HG02981 (cell line): ENCODE measurements around the gene NBPF12.
"Not testable (repeated sequence)": the region's sequence is repeated elsewhere in the genome, so short reads cannot be mapped to it uniquely, and the experiment has no call there.

Experiments used
- ATAC-seq: cut with Tn5 transposase; IDR thresholded peaks from one replicate; pipeline ENCODE4 v1.9.1; 2021; ENCODE audit warnings: mild to moderate bottlenecking, moderate library complexity; ENCODE audit not compliant: unreplicated experiment

NBPF12 gene, protein sequence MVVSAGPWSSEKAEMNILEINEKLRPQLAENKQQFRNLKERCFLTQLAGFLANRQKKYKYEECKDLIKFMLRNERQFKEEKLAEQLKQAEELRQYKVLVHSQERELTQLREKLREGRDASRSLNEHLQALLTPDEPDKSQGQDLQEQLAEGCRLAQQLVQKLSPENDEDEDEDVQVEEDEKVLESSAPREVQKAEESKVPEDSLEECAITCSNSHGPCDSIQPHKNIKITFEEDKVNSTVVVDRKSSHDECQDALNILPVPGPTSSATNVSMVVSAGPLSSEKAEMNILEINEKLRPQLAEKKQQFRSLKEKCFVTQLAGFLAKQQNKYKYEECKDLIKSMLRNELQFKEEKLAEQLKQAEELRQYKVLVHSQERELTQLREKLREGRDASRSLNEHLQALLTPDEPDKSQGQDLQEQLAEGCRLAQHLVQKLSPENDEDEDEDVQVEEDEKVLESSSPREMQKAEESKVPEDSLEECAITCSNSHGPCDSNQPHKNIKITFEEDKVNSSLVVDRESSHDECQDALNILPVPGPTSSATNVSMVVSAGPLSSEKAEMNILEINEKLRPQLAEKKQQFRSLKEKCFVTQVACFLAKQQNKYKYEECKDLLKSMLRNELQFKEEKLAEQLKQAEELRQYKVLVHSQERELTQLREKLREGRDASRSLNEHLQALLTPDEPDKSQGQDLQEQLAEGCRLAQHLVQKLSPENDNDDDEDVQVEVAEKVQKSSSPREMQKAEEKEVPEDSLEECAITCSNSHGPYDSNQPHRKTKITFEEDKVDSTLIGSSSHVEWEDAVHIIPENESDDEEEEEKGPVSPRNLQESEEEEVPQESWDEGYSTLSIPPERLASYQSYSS (N-terminal part only)

GRCh38 chr1:146938242-146938902 is at the start of gene NBPF12:
NBPF12 (plus strand) TSS chr1:146938324; CDS start chr1:146960144, 21,820 bp downstream.
- ATAC-seq = peak; percentile 76

DNA sequence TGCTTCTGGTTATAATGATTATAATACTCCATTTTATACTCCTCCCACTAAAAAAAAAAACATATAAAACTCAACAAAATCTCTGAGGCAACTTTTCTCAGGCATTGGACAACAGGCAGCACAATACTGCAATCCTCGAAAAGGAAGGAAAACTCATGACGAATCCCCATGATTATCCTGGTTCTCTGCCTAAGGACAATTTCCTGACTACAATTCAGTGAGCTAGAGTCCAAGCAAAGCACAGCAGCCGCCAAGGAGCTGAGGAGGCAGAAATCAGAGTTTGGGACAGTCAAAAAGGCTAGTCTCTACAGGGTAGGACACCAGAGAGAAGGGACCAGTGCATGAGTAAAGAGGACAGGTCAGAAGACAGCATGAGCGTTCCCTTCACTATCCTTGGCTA is 46.8 kb upstream of the NBPF12 start:
- ATAC-seq = not testable (repeated sequence)

DNA sequence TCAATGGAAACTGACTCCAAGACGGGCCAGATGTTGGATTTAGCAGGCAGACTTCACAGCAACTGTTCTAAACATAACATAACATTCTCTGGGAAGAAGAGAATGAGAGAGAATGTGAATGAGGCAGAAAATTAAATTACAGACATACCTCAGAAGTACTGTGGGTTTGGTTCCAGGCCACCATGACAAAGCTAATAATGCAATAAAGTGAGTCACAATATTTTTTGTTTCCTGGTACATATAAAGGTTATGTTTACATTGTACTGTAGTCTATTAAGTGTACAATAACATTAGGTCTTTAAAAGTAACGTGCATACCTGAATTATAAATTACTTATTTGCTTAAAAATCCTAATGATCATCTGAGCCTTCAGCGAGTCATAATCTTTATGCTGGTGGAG is 45.8 kb upstream of the NBPF12 start:
- not testable (repeated sequence) for ATAC-seq

DNA sequence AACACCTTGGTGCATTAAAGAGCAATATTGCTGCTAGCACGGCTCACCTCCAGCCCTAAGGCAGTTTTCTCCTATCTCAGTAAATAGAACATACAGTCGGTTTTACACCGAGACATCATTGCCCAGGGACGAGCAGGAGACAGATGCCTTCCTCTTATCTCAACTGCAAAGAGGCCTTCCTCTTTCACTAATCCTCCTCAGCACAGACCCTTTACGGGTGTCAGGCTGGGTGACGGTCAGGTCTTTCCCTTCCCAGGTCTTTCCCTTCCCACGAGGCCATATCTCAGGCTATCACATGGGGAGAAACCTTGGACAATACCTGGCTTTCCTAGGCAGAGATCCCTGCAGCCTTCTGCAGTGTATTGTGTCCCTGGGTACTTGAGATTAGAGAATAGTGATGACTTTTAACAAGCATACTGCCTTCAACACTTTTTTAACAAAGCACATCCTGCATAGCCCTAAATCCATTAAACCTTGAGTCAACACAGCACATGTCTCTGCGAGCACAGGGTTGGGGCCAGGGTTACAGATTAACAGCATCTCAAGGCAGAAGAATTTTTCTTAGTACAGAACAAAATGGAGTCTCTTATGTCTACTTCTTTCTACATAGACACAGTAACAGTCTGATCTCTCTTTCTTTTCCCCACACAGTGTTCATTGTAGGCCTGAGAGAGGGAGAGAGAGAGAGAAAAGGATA is 30.4 kb upstream of the NBPF12 start:
- ATAC-seq = not testable (repeated sequence)

- not testable (repeated sequence) for ATAC-seq
Observed at GRCh38 chr1:146912975-146913374, 25.1 kb upstream of the NBPF12 start.

GRCh38 chr1:146920811-146921210 is 17.3 kb upstream of the NBPF12 start:
- ATAC-seq = not testable (repeated sequence)

- ATAC-seq = not testable (repeated sequence)
Observed at GRCh38 chr1:146922614-146923013, 15.5 kb upstream of the NBPF12 start.

DNA sequence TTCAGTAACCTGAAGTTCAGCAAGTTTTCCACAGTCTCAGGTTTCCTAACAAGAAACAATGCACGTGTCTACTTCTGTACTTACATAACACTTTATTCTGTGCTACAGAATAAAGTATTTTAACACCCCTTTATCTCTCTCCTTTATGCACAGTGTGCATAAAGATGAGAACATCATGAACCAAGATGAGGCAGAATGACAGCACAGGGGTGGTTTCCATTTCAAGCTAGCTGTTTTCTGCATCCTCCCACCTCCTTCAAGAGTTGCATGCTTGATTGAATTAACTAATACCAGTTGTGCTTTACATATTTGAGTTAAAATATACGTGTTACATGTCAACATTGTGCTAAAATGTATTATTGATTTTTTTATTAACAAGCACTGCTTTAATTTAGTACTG is 14.0 kb upstream of the NBPF12 start:
- not testable (repeated sequence) for ATAC-seq

- ATAC-seq = not testable (repeated sequence)
Observed at GRCh38 chr1:146926413-146926812, 11.7 kb upstream of the NBPF12 start.

- ATAC-seq = not testable (repeated sequence)
Observed at GRCh38 chr1:146930225-146930624, 7.9 kb upstream of the NBPF12 start.

- peak; percentile 43 for ATAC-seq
Observed at GRCh38 chr1:146934390-146935223, 3.5 kb upstream of the NBPF12 start.

DNA sequence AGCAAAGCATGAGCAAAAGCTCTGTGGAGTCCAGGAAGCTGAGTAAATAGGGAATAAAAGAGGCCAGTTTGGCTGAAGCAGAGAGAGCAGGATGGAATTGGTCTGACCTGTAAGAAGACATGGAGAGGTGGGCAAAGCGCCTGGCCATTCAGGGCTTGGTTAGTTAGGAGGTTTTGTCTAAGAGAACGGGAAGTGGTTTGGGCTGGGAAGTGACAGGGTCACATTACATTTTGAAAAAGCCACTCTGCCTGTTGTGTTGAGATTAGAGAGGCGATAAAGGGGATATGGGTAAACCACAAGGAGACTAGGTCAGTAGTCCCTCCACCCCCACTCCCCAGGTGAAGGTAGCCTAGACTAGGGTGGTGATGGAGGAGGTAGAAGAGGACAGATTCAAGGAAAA is 662 bp upstream of the NBPF12 start:
- ATAC-seq = not testable (repeated sequence)

GRCh38 chr1:146938927-146939786 is 1.0 kb downstream of the NBPF12 start:
- ATAC-seq = peak; percentile 23

DNA sequence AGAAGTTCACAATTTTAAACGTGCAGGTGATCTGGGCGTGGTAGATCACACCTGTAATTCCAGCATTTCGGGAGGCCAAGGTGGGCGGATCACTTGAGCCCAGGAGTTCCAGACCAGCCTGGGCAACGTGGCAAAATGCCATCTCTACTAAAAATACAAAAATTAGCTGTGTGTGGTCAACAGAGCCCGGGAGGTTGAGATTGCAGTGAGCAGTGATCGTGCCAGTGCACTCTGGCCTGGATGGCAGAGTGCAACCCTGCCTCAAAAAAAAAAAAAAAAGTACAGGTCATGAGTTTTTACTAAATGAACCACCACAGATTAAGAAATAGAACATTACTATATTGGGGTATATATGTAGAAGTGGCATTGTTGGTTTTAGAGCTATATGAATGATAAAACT is 2.2 kb downstream of the NBPF12 start:
- ATAC-seq = not testable (repeated sequence)

DNA sequence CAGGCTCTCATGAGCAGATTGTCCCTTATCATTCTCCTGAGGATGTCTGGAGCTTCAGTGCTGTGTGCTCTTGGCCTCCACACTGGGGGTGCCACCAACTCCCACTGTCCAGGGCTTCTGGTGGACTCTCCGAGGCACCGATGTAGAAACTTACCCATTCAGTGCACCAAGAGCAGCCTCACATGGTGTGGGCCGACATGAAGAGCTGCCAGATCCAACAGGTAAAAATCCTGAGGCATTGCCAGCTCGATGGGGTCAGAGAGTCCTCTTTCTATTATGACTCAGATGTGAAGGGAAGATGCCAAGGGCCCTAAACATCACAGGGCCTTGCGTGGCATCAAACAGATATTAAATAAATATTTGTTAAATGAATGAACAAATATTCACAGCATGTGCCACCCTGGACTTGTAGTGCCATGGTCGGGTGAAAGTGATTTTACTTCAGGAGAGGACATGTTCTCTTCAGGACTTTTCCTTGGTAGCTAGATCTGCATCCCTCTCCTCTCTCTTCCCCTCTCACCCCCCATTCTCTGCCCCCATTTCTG is 5.3 kb downstream of the NBPF12 start:
- ATAC-seq = not testable (repeated sequence)

- ATAC-seq = not testable (repeated sequence)
Observed at GRCh38 chr1:146948127-146948526, 10.0 kb downstream of the NBPF12 start.

- not testable (repeated sequence) for ATAC-seq
Observed at GRCh38 chr1:146964340-146964739, 26.2 kb downstream of the NBPF12 start.

DNA sequence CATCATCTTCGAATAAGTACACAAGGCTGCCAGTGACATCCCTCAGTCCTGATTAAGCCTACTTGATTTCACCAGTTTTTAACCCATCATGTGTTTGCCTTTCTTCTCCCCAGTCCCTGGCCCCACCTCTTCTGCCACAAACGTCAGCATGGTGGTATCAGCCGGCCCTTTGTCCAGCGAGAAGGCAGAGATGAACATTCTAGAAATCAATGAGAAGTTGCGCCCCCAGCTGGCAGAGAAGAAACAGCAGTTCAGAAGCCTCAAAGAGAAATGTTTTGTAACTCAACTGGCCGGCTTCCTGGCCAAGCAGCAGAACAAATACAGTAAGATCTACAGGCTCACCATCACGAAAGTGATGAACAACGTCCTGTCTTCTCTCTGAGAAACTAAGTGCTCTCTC is 28.2 kb downstream of the NBPF12 start:
- ATAC-seq = not testable (repeated sequence)
